Measurements from ENCODE around the gene PHF20.

The PHF20 gene

GRCh38 chr20:35912881-35913280, 141.1 kb downstream of the PHF20 start:
- in situ Hi-C loops (cut with MboI; ENCODE audit: low sequenced_read_pairs, unreplicated experiment), result no loop called here
- TF ChIP-seq CTCF (IDR thresholded peaks at IDR 0.05; ENCODE audit: borderline replicate concordance, control extremely low read depth, extremely low read depth, insufficient read depth, missing control alignments), result no peak
- DNase-seq (ENCODE audit: low spot score), result no peak

- in situ Hi-C loops (cut with MboI; ENCODE audit: low sequenced_read_pairs, unreplicated experiment), result no loop called here
- DNase-seq (ENCODE audit: low spot score), result no peak
- no peak for TF ChIP-seq CTCF (IDR thresholded peaks at IDR 0.05; ENCODE audit: borderline replicate concordance, control extremely low read depth, extremely low read depth, insufficient read depth, missing control alignments)
Observed at GRCh38 chr20:35917077-35917476, 145.3 kb downstream of the PHF20 start.

GRCh38 chr20:35918021-35918420, 146.2 kb downstream of the PHF20 start:
- no peak for TF ChIP-seq CTCF (IDR thresholded peaks at IDR 0.05; ENCODE audit: borderline replicate concordance, control extremely low read depth, extremely low read depth, insufficient read depth, missing control alignments)
- in situ Hi-C loops (cut with MboI; ENCODE audit: low sequenced_read_pairs, unreplicated experiment), result no loop called here
- no peak for DNase-seq (ENCODE audit: low spot score)

GRCh38 chr20:35920523-35920922, 148.7 kb downstream of the PHF20 start:
- in situ Hi-C loops (cut with MboI; ENCODE audit: low sequenced_read_pairs, unreplicated experiment), result no loop called here
- no peak for TF ChIP-seq CTCF (IDR thresholded peaks at IDR 0.05; ENCODE audit: borderline replicate concordance, control extremely low read depth, extremely low read depth, insufficient read depth, missing control alignments)
- no peak for DNase-seq (ENCODE audit: low spot score)

- DNase-seq (ENCODE audit: low spot score), result no peak
- in situ Hi-C loops (cut with MboI; ENCODE audit: low sequenced_read_pairs, unreplicated experiment), result no loop called here
- TF ChIP-seq CTCF (IDR thresholded peaks at IDR 0.05; ENCODE audit: borderline replicate concordance, control extremely low read depth, extremely low read depth, insufficient read depth, missing control alignments), result no peak
Observed at GRCh38 chr20:35929301-35929700, 157.5 kb downstream of the PHF20 start.

GRCh38 chr20:35934050-35934449, 162.2 kb downstream of the PHF20 start:
- in situ Hi-C loops (cut with MboI; ENCODE audit: low sequenced_read_pairs, unreplicated experiment), result no loop called here
- TF ChIP-seq CTCF (IDR thresholded peaks at IDR 0.05; ENCODE audit: borderline replicate concordance, control extremely low read depth, extremely low read depth, insufficient read depth, missing control alignments), result no peak
- DNase-seq (ENCODE audit: low spot score), result no peak

GRCh38 chr20:35939264-35939663, 167.4 kb downstream of the PHF20 start:
- in situ Hi-C loops (cut with MboI; ENCODE audit: low sequenced_read_pairs, unreplicated experiment), result no loop called here
- no peak for DNase-seq (ENCODE audit: low spot score)
- TF ChIP-seq CTCF (IDR thresholded peaks at IDR 0.05; ENCODE audit: borderline replicate concordance, control extremely low read depth, extremely low read depth, insufficient read depth, missing control alignments), result no peak

Data from GM13976 (cell line).